GM12878 (cell line): ENCODE results near the gene KIF26A. TPM values are rescaled to one million over a fixed set of nuclear protein-coding genes. Genes with fewer than 3 reads are reported as not detected.

ENCODE experiments used
- ATAC-seq: fragments of 200-7000 bp; cut with Tn5 transposase; 3 replicates; pipeline ENCODE4 v1.9.1; 2020; ENCODE audit warnings: mild to moderate bottlenecking, moderate library complexity
- BruUV-seq: library from RNA; stranded (reverse); fragments of 400-500 nt; replicated peaks from 2 replicates; lab custom pipeline; 2021; lab: Mats Ljungman, UMichigan
- CTCF ChIA-PET: fragments of 300-600 bp; sonication (Branson Sonifier 250); formaldehyde crosslinking; extraction: SDS; loops from one replicate; lab custom pipeline; 2021; ENCODE audit warnings: inconsistent platforms; lab: Yijun Ruan, JAX
- POLR2A ChIA-PET: fragments of 350-600 bp; formaldehyde crosslinking; extraction: SDS; loops from one replicate; lab custom pipeline; 2021; ENCODE audit warnings: inconsistent platforms; lab: Charles Lee
- RAD21 ChIA-PET: fragments of 300-600 bp; sonication (Branson Sonifier 250); formaldehyde crosslinking; loops from one replicate; lab custom pipeline; 2023; ENCODE audit warnings: antibody characterized with exemption; ENCODE audit not compliant: unreplicated experiment; lab: Charles Lee
- SMC1A ChIA-PET: fragments of 300-600 bp; sonication (Branson Sonifier 250); formaldehyde crosslinking; loops from one replicate; lab custom pipeline; 2023; ENCODE audit not compliant: unreplicated experiment, uncharacterized antibody; lab: Charles Lee
- DNase-seq: peaks from one replicate; pipeline ENCODE4 v3.0.0-alpha.2; 2011; ENCODE audit warnings: low read depth, low spot score
- FAIRE-seq: peaks from 3 replicates; lab custom pipeline; 2011; peaks lifted over from hg19 to GRCh38; lab: Jason Lieb, UNC
- H2AFZ ChIP-seq: 2 replicates; pipeline ENCODE4 v1.6.0; 2011; ENCODE audit warnings: low read depth, low read length, control low read depth; ENCODE audit not compliant: control insufficient read depth
- H3K27ac ChIP-seq: 2 replicates; pipeline ENCODE4 v1.5.1; 2011; ENCODE audit warnings: control low read depth; ENCODE audit not compliant: control insufficient read depth, insufficient read depth
- H3K27me3 ChIP-seq, 2 experiments: replicated peaks in 1 of 2; 2 replicates each; pipeline versions ENCODE4 v1.6.0 to v1.6.1; 2011; ENCODE audit warnings: low read length in 1 of 2; ENCODE audit not compliant: control insufficient read depth in 2 of 2, insufficient read depth in 2 of 2
- H3K36me3 ChIP-seq, 2 experiments: 2 replicates each; pipeline ENCODE4 v1.5.1; 2011; ENCODE audit warnings: low read length in 1 of 2; ENCODE audit not compliant: control insufficient read depth in 2 of 2, insufficient read depth in 2 of 2
- H3K4me1 ChIP-seq: 2 replicates; pipeline ENCODE4 v1.6.1; 2011; ENCODE audit warnings: mild to moderate bottlenecking, low read length, moderate library complexity, mixed read lengths; ENCODE audit not compliant: control insufficient read depth, insufficient read depth
- H3K4me2 ChIP-seq: 2 replicates; pipeline ENCODE4 v1.6.0; 2011; ENCODE audit warnings: control low read depth; ENCODE audit not compliant: control insufficient read depth, insufficient read depth
- H3K4me3 ChIP-seq: fragments of 200-600 bp; sonication (generic); 2 replicates; pipeline ENCODE4 v1.5.1; 2016
- H3K79me2 ChIP-seq: 2 replicates; pipeline ENCODE4 v1.6.0; 2011; ENCODE audit warnings: low read length; ENCODE audit not compliant: control insufficient read depth, insufficient read depth
- H3K9ac ChIP-seq: 2 replicates; pipeline ENCODE4 v1.8.0; 2011; ENCODE audit warnings: low read length, control low read depth, mixed read lengths; ENCODE audit not compliant: control insufficient read depth, insufficient read depth
- H3K9me3 ChIP-seq: replicated peaks from 3 replicates; pipeline ENCODE4 v1.5.1; 2011; ENCODE audit warnings: mild to moderate bottlenecking, low read length; ENCODE audit not compliant: control insufficient read depth, insufficient read depth
- H4K20me1 ChIP-seq: 2 replicates; pipeline ENCODE4 v1.6.0; 2011; ENCODE audit not compliant: control insufficient read depth, insufficient read depth
- EZH2 ChIP-seq: IDR thresholded peaks from 2 replicates; pipeline ENCODE4 v1.6.1; 2012; ENCODE audit warnings: low read depth, mild to moderate bottlenecking, control low read depth, inconsistent platforms, low read length, borderline replicate concordance; ENCODE audit not compliant: control insufficient read depth
- GATAD2B ChIP-seq: fragments of 450-650 bp; conservative IDR thresholded peaks from 2 replicates; pipeline ENCODE4 v1.6.1; 2017; ENCODE audit warnings: low read depth, mild to moderate bottlenecking, moderate library complexity
- KLF5 ChIP-seq: fragments of 450-650 bp; IDR thresholded peaks from 2 replicates; pipeline ENCODE4 v1.6.1; 2014; ENCODE audit warnings: mild to moderate bottlenecking; ENCODE audit not compliant: partially characterized antibody
- POLR2AphosphoS2 ChIP-seq: IDR thresholded peaks from 2 replicates; pipeline ENCODE4 v1.6.1; 2011; ENCODE audit warnings: low read depth, mild to moderate bottlenecking, low read length, improper control_type of control experiment, moderate library complexity
- SMAD1 ChIP-seq: fragments of 450-650 bp; IDR thresholded peaks from 2 replicates; pipeline ENCODE4 v1.6.1; 2018; ENCODE audit warnings: mild to moderate bottlenecking, low read depth; ENCODE audit not compliant: partially characterized antibody
- SRF ChIP-seq, 2 experiments: IDR thresholded peaks; 2 replicates each; pipeline ENCODE4 v1.6.1; 2011; ENCODE audit warnings: low read depth in 2 of 2, low read length in 2 of 2, mild to moderate bottlenecking in 1 of 2, moderate library complexity in 1 of 2
- SUPT20H ChIP-seq: IDR thresholded peaks from 2 replicates; pipeline ENCODE4 v1.6.1; 2011; ENCODE audit warnings: low read depth, mild to moderate bottlenecking, low read length, moderate library complexity, borderline replicate concordance; ENCODE audit not compliant: control insufficient read depth
- ZNF384 ChIP-seq: IDR thresholded peaks from 2 replicates; pipeline ENCODE4 v1.6.1; 2012; ENCODE audit warnings: low read depth, mild to moderate bottlenecking, low read length, improper control_type of control experiment, borderline replicate concordance
- ZSCAN29 ChIP-seq: fragments of 450-650 bp; IDR thresholded peaks from 2 replicates; pipeline ENCODE4 v1.6.1; 2017; ENCODE audit warnings: mild to moderate bottlenecking, moderate library complexity
- WGBS: methylation state at CpG from one replicate; pipeline ENCODE4 v1.1.6; 2016; ENCODE audit warnings: low lambda C conversion rate; ENCODE audit not compliant: insufficient replicate concordance, insufficient coverage; ENCODE audit errors: missing lambda C conversion rate; 5-methylcytosine and 5-hydroxymethylcytosine counted together
- in situ Hi-C: fragments of 300-500 bp; cut with MboI; formaldehyde crosslinking; loops from 9 replicates; pipeline ENCODE4 v1.14.3; 2018; ENCODE audit warnings: mixed read lengths
- intact Hi-C: fragments of 100-400 bp; cut with micrococcal nuclease; formaldehyde crosslinking; loops from one replicate; pipeline ENCODE4 v1.14.2; 2022; ENCODE audit not compliant: unreplicated experiment
- polyA plus RNA-seq, 11 experiments: library from polyadenylated mRNA; depleted of rRNA in 4 of 11; unstranded in 6 of 11; stranded (reverse) in 5 of 11; fragments of >200 nt; fragmentation: Nextera tagmentation in 4 of 11; fragmentation: Illumina TruSeq in 1 of 11; extraction: Ambion mirVana in 4 of 11; extraction: Trizol in 1 of 11; gene quantifications; 1 replicate in 1 of 11; 2 replicates in 10 of 11; pipeline versions ENCODE4 v1.2.1 to v1.2.3, GENCODE V29; 2011 to 2016; ENCODE audit warnings: inconsistent platforms in 2 of 11, missing spikeins in 2 of 11, low read depth in 1 of 11
- total RNA-seq, 4 experiments: library from RNA; depleted of rRNA in 3 of 4; stranded (reverse); fragments of >200 nt in 3 of 4; fragmentation: Illumina TruSeq in 1 of 4; extraction: Trizol in 1 of 4; gene quantifications; 2 replicates each; pipeline versions ENCODE4 v1.2.1 to v1.2.3, GENCODE V29; 2013 to 2021
- TF ChIP-seq, protein P1 (sequence below): fragments of 150-350 bp; IDR thresholded peaks from 2 replicates; pipeline ENCODE4 v1.6.1; 2014; ENCODE audit warnings: mild to moderate bottlenecking, low read depth, low read length
- TF ChIP-seq, protein P2 (sequence below): IDR thresholded peaks from 2 replicates; pipeline ENCODE4 v1.6.1; 2011; ENCODE audit warnings: low read depth, mild to moderate bottlenecking, low read length, moderate library complexity, borderline replicate concordance; ENCODE audit errors: extremely low read depth
- TF ChIP-seq, protein P3 (sequence below): fragments of 450-650 bp; IDR thresholded peaks from 2 replicates; pipeline ENCODE4 v1.6.1; 2017; ENCODE audit warnings: mild to moderate bottlenecking
- TF ChIP-seq, protein P4 (sequence below): fragments of 450-650 bp; IDR thresholded peaks from 2 replicates; pipeline ENCODE4 v1.6.1; 2017; ENCODE audit warnings: mild to moderate bottlenecking, moderate library complexity

Gene KIF26A
- total and polyA plus RNA-seq, 10 of the 15 experiments (the other 5 are each of a cell fraction or from before 2014, with no cell fraction given): 0.05 TPM; not detected in 9

DNA sequence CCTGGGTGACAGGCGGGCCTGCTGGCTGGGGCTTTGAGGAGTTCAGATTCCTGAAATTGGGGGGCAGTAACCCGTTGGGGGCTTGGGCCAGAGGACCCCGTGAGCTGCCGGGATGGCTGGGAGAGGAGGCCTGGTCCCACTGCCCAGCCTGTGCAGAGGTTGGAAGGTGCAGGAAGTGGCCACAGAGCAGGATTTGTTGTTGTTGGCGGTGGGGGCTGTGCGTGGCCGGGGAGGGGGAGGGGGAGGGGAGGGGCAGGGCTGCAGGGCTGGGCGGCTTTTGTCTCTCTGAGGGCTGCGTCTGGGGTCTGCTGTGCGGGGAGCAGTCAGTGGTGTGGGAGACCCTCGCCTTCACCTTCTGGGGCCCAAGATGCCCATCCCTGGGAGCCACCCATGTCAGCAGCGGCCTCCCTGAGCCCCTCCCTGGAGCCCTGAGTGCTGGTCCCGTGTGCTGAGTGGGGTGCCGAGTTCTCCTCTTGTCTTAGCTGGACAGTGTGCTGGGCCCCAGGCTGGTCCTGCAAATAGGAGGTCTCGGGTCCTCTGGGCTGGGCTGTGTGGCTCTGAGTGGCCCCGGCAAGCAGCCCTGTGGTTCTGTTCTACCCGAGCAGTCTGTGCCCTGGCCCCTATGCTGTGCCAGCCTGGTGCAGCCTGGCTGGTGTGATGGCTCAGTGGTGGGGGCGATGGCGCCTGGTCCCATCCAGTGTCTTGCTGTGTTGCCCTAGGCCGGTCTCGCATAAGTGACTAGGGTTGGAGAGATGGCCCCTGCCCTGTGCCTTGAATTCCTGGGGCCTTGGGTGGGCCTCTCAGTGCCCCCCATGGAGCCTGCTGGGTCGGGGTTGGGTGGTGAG is 10.3 kb downstream of the KIF26A start:
- Histone ChIP-seq H3K79me2 (no peaks in the 10 kb centered on the region), H2AFZ (no peak overlapping the region), H3K4me2 (no peak overlapping the region), H3K4me1 (no peaks in the 10 kb centered on the region), H4K20me1 (no peaks in the 10 kb centered on the region)
- SMC1A ChIA-PET: no interaction called here
- CTCF ChIA-PET: no interaction called here
- in situ Hi-C loops: no loop called here
- POLR2A ChIA-PET: no interaction called here
- FAIRE-seq: no peak
- no peak for ATAC-seq
- TF ChIP-seq SUPT20H (no peak), ZSCAN29 (no peak), SRF (IDR thresholded peaks at IDR 0.05; ENCODE audit: low read depth in 2 of 2, low read length in 2 of 2) (no peak), KLF5 (no peak), POLR2AphosphoS2 (no peak), GATAD2B (no peak), SMAD1 (no peak), EZH2 (no peak), ZNF384 (no peak)
- TF ChIP-seq, protein P1, sequence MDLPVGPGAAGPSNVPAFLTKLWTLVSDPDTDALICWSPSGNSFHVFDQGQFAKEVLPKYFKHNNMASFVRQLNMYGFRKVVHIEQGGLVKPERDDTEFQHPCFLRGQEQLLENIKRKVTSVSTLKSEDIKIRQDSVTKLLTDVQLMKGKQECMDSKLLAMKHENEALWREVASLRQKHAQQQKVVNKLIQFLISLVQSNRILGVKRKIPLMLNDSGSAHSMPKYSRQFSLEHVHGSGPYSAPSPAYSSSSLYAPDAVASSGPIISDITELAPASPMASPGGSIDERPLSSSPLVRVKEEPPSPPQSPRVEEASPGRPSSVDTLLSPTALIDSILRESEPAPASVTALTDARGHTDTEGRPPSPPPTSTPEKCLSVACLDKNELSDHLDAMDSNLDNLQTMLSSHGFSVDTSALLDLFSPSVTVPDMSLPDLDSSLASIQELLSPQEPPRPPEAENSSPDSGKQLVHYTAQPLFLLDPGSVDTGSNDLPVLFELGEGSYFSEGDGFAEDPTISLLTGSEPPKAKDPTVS: no peak
- TF ChIP-seq, protein P2, sequence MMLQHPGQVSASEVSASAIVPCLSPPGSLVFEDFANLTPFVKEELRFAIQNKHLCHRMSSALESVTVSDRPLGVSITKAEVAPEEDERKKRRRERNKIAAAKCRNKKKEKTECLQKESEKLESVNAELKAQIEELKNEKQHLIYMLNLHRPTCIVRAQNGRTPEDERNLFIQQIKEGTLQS: no peak
- TF ChIP-seq, protein P3, sequence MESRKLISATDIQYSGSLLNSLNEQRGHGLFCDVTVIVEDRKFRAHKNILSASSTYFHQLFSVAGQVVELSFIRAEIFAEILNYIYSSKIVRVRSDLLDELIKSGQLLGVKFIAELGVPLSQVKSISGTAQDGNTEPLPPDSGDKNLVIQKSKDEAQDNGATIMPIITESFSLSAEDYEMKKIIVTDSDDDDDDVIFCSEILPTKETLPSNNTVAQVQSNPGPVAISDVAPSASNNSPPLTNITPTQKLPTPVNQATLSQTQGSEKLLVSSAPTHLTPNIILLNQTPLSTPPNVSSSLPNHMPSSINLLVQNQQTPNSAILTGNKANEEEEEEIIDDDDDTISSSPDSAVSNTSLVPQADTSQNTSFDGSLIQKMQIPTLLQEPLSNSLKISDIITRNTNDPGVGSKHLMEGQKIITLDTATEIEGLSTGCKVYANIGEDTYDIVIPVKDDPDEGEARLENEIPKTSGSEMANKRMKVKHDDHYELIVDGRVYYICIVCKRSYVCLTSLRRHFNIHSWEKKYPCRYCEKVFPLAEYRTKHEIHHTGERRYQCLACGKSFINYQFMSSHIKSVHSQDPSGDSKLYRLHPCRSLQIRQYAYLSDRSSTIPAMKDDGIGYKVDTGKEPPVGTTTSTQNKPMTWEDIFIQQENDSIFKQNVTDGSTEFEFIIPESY: no peak
- TF ChIP-seq, protein P4, sequence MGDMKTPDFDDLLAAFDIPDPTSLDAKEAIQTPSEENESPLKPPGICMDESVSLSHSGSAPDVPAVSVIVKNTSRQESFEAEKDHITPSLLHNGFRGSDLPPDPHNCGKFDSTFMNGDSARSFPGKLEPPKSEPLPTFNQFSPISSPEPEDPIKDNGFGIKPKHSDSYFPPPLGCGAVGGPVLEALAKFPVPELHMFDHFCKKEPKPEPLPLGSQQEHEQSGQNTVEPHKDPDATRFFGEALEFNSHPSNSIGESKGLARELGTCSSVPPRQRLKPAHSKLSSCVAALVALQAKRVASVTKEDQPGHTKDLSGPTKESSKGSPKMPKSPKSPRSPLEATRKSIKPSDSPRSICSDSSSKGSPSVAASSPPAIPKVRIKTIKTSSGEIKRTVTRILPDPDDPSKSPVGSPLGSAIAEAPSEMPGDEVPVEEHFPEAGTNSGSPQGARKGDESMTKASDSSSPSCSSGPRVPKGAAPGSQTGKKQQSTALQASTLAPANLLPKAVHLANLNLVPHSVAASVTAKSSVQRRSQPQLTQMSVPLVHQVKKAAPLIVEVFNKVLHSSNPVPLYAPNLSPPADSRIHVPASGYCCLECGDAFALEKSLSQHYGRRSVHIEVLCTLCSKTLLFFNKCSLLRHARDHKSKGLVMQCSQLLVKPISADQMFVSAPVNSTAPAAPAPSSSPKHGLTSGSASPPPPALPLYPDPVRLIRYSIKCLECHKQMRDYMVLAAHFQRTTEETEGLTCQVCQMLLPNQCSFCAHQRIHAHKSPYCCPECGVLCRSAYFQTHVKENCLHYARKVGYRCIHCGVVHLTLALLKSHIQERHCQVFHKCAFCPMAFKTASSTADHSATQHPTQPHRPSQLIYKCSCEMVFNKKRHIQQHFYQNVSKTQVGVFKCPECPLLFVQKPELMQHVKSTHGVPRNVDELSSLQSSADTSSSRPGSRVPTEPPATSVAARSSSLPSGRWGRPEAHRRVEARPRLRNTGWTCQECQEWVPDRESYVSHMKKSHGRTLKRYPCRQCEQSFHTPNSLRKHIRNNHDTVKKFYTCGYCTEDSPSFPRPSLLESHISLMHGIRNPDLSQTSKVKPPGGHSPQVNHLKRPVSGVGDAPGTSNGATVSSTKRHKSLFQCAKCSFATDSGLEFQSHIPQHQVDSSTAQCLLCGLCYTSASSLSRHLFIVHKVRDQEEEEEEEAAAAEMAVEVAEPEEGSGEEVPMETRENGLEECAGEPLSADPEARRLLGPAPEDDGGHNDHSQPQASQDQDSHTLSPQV: no peak
- TF ChIP-seq, all 136 proteins: peak for 0
- 30% methylated on average over 19 of the region's 22 CpGs for WGBS
- intact Hi-C loops: no loop called here
- RAD21 ChIA-PET: no interaction called here
- DNase-seq: no peak
- no peaks in the 10 kb centered on the region for H3K36me3 ChIP-seq
- H3K9me3 ChIP-seq: no peaks in the 10 kb centered on the region
- no peak overlapping the region for H3K9ac ChIP-seq
- H3K4me3 ChIP-seq: no peak overlapping the region
- peaks cover 0 to 1% of the 10 kb centered on the region in 2 experiments; a peak in 1 of 4 replicates for H3K27me3 ChIP-seq
- BruUV-seq: no TSS peak
- H3K27ac ChIP-seq: no peak overlapping the region
